Upper lobe of right lung (tissue), 1 donor: ENCODE measurements around the gene RXFP3. TPM values are rescaled to one million over a fixed set of nuclear protein-coding genes. Genes with fewer than 3 reads are reported as not detected.

Experiments used
- ATAC-seq: fragments of 200-7000 bp; cut with Tn5 transposase; one replicate; pipeline ENCODE4 v1.9.1; 2020; ENCODE audit warnings: mild to moderate bottlenecking, moderate library complexity
- DNase-seq: peaks from one replicate; pipeline ENCODE4 v3.0.0-alpha.2; 2020
- H3K27ac ChIP-seq: fragments of 200-600 bp; one replicate; pipeline ENCODE4 v1.8.0; 2022
- H3K27me3 ChIP-seq: fragments of 200-600 bp; one replicate; pipeline ENCODE4 v1.8.0; 2022; ENCODE audit warnings: mild to moderate bottlenecking
- H3K36me3 ChIP-seq: fragments of 200-600 bp; one replicate; pipeline ENCODE4 v1.8.0; 2022
- H3K4me1 ChIP-seq: fragments of 200-600 bp; one replicate; pipeline ENCODE4 v1.8.0; 2022
- H3K4me3 ChIP-seq: fragments of 200-600 bp; one replicate; pipeline ENCODE4 v1.8.0; 2022; ENCODE audit warnings: mild to moderate bottlenecking
- H3K9me3 ChIP-seq: fragments of 200-600 bp; one replicate; pipeline ENCODE4 v1.8.0; 2022
- CTCF ChIP-seq: fragments of 200-600 bp; IDR thresholded peaks from one replicate; pipeline ENCODE4 v1.8.0; 2022; ENCODE audit warnings: antibody characterized with exemption
- intact Hi-C: fragments of 100-400 bp; cut with DNase I; formaldehyde crosslinking; loops from one replicate; pipeline ENCODE4 v1.11.0; 2022
- total RNA-seq: library from RNA; stranded (reverse); fragmentation: NEBNext Ultra II Directional; extraction: Animal tissue kit (Norgen Biotek cat#: 25700); gene quantifications from one replicate; pipeline ENCODE4 v1.2.1, GENCODE V29; 2021
- donor health status: DM: no; HTN: yes; CAD: no; lungs with severe emphysema.

The RXFP3 gene
- total RNA-seq, 1 donor from 2014 or later: not detected

GRCh38 chr5:33966805-33967204 is 30.6 kb downstream of the RXFP3 start:
- H3K36me3 ChIP-seq: no peaks in the 10 kb centered on the region
- no peak overlapping the region for H3K4me3 ChIP-seq
- no peaks in the 10 kb centered on the region for H3K9me3 ChIP-seq
- H3K4me1 ChIP-seq: no peaks in the 10 kb centered on the region
- no peaks in the 10 kb centered on the region for H3K27me3 ChIP-seq
- intact Hi-C loops: no loop called here
- no peak for TF ChIP-seq CTCF
- no peak for ATAC-seq
- H3K27ac ChIP-seq: no peak overlapping the region
- DNase-seq: no peak

- intact Hi-C loops: no loop called here
- H3K4me1 ChIP-seq: no peaks in the 10 kb centered on the region
- no peaks in the 10 kb centered on the region for H3K36me3 ChIP-seq
- H3K9me3 ChIP-seq: no peaks in the 10 kb centered on the region
- no peak overlapping the region for H3K27ac ChIP-seq
- H3K4me3 ChIP-seq: no peak overlapping the region
- ATAC-seq (no peak), DNase-seq (no peak)
- H3K27me3 ChIP-seq: no peaks in the 10 kb centered on the region
- TF ChIP-seq CTCF: no peak
Observed at GRCh38 chr5:33968211-33969005, 32.2 kb downstream of the RXFP3 start.

- Histone ChIP-seq H3K36me3 (no peaks in the 10 kb centered on the region), H3K4me3 (no peak overlapping the region), H3K27me3 (no peaks in the 10 kb centered on the region), H3K4me1 (no peaks in the 10 kb centered on the region), H3K27ac (no peak overlapping the region), H3K9me3 (no peaks in the 10 kb centered on the region)
- no peak for DNase-seq
- intact Hi-C loops: no loop called here
- ATAC-seq: peak; percentile 72
- peak; percentile 62 for TF ChIP-seq CTCF
Observed at GRCh38 chr5:33969572-33970452, 33.6 kb downstream of the RXFP3 start.

GRCh38 chr5:33973271-33973670 is 37.1 kb downstream of the RXFP3 start:
- no peaks in the 10 kb centered on the region for H3K9me3 ChIP-seq
- H3K27me3 ChIP-seq: no peaks in the 10 kb centered on the region
- ATAC-seq (no peak), DNase-seq (no peak)
- H3K36me3 ChIP-seq: no peaks in the 10 kb centered on the region
- TF ChIP-seq CTCF: no peak
- no peak overlapping the region for H3K27ac ChIP-seq
- H3K4me1 ChIP-seq: no peaks in the 10 kb centered on the region
- no peak overlapping the region for H3K4me3 ChIP-seq
- intact Hi-C loops: no loop called here

- no peaks in the 10 kb centered on the region for H3K36me3 ChIP-seq
- ATAC-seq (no peak), DNase-seq (no peak)
- intact Hi-C loops: no loop called here
- H3K27ac ChIP-seq: no peak overlapping the region
- no peak overlapping the region for H3K4me3 ChIP-seq
- H3K9me3 ChIP-seq: no peaks in the 10 kb centered on the region
- TF ChIP-seq CTCF: no peak
- H3K4me1 ChIP-seq: no peaks in the 10 kb centered on the region
- H3K27me3 ChIP-seq: no peaks in the 10 kb centered on the region
Observed at GRCh38 chr5:33975852-33976251, 39.7 kb downstream of the RXFP3 start.
